NCI-H82 treated with DMSO at 0.1 percent for 48 hours (cell line): ENCODE results near the gene ATXN3L.

Experiments used
- DNase-seq: peaks from one replicate; lab custom pipeline; 2025; ENCODE audit not compliant: unreplicated experiment; lab: John Stamatoyannopoulos, UW

Gene ATXN3L

GRCh38 chrX:13270360-13270759 is 49.5 kb downstream of the ATXN3L start:
- DNase-seq: no peak

GRCh38 chrX:13268874-13269273 is 51.0 kb downstream of the ATXN3L start:
- DNase-seq: no peak
